Transverse colon (tissue), 3 donors: ENCODE results near the gene C16orf54.

Experiments used
- POLR2A ChIP-seq: fragments of 450-650 bp; IDR thresholded peaks from one replicate; pipeline ENCODE4 v1.6.1; 2016; ENCODE audit warnings: antibody characterized with exemption, mild to moderate bottlenecking, moderate library complexity
- TF ChIP-seq, protein P1 (sequence below), 5 experiments: fragments of 200-600 bp in 3 of 5; fragments of 450-650 bp in 2 of 5; sonication (generic) in 3 of 5; IDR thresholded peaks; 1 replicate in 2 of 5; 2 replicates in 3 of 5; pipeline ENCODE4 v1.5.1; 2016 to 2017; ENCODE audit warnings: antibody characterized with exemption in 5 of 5, inconsistent platforms in 3 of 5, mild to moderate bottlenecking in 2 of 5, moderate library complexity in 1 of 5

DNA sequence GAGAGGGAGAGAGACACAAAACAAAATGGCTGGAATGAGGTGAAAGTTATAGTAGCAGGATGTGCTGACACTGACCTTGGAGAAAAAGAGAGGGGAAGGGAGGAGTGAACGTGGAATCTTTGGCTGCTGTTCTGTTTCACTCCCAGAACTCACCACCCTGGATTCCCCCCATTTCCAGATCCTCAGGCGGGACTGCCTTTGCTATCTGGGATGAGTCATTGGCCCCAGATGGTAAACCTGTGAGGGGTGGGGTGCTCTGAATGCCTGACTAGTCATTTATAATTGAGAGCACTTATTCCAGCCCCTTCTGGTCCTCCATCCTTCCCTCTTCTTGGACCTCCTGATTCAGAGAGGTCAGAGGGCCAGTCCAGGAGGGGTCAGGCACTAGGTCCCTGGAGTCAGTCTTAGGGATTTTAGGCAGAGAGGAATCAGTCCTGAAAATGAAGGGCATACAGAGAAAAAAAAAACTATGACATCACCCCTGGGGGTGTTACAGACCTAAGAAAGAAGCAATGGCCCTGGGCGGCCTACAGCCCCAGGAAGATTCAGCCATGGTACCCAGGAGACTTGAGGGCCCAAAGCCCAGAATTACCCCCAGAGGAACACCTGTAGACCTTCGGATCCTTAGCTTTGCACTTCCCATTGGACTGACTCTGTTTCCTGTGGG, 30.1 kb upstream of the C16orf54 start:
- TF ChIP-seq, protein P1, sequence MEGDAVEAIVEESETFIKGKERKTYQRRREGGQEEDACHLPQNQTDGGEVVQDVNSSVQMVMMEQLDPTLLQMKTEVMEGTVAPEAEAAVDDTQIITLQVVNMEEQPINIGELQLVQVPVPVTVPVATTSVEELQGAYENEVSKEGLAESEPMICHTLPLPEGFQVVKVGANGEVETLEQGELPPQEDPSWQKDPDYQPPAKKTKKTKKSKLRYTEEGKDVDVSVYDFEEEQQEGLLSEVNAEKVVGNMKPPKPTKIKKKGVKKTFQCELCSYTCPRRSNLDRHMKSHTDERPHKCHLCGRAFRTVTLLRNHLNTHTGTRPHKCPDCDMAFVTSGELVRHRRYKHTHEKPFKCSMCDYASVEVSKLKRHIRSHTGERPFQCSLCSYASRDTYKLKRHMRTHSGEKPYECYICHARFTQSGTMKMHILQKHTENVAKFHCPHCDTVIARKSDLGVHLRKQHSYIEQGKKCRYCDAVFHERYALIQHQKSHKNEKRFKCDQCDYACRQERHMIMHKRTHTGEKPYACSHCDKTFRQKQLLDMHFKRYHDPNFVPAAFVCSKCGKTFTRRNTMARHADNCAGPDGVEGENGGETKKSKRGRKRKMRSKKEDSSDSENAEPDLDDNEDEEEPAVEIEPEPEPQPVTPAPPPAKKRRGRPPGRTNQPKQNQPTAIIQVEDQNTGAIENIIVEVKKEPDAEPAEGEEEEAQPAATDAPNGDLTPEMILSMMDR (IDR thresholded peaks at IDR 0.05), result no peak
- TF ChIP-seq POLR2A, result no peak
